ENCODE measurements around the gene CFD. TPM values are rescaled to one million over a fixed set of nuclear protein-coding genes. Genes with fewer than 3 reads are reported as not detected.
A peak's percentile ranks its signal among the peaks of the same experiment; 100 is the strongest.

Gene CFD
- total RNA-seq, 2 donors from 2014 or later, result 1.9 to 5.3 TPM

DNA sequence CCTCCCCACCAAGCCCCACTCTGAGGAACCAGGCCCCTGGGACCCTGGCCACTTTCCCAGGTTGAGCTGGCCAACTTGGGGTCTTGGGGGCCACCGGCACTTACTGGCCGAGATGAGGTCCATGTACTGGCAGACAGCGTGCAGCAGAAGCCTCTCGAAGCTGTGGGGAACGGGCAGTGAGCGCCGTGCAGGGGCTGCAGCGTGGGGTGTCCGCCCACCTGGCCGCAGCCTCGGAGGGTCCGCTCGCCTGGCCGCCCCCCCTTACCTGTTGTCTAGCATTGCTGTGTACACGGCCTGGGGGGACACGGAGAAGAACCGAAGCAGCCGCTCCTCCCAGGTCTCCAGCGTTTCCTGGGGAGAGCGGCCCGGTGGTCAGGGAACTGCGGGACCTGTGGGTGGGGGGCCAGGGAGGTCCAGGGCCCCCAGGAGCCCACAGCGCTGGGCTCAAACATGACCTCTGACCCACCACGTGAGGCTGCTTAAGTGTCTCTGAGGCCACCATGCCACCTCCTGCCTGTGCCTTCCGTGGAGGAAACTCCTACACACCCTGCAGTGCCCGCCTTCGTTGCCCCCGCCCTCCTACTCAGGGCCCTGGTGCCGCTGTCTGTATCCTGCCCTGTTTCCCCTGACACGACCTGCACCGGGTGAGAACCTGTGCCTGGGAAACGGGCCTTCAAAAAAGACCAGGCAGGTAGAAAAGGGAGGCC lies 40.0 kb downstream of the CFD start:
- Mint-ChIP-seq H3K36me3 (ENCODE audit: low read depth) (no peaks in the 10 kb centered on the region), H3K27ac (peak overlapping the region; percentile 63), H3K4me1 (peaks cover 12% of the 10 kb centered on the region), H3K4me3 (no peak overlapping the region), H3K27me3 (no peaks in the 10 kb centered on the region)
- no peak for DNase-seq
- ATAC-seq, result no peak
- H3K9me3 ChIP-seq (ENCODE audit: control insufficient read depth, low read length, poor library complexity, severe bottlenecking), result no peaks in the 10 kb centered on the region

DNA sequence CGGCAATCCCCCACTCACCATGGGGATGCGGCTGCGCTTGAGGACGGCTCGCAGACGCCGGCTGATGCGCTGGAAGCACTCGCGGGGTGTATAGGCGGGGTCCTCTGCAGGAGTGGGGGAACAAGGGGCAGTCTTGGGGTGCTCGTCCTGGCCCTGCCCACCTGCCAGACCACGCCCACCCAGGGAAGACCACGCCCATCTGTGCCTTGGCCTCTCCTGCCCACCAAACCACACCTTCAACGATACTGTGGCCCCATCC lies 40.5 kb downstream of the CFD start:
- ATAC-seq (peak; percentile 30), DNase-seq (no peak)
- Mint-ChIP-seq H3K27ac (peak overlapping the region; percentile 63), H3K4me1 (peaks cover 13% of the 10 kb centered on the region), H3K27me3 (no peaks in the 10 kb centered on the region), H3K36me3 (ENCODE audit: low read depth) (no peaks in the 10 kb centered on the region), H3K4me3 (no peak overlapping the region)
- no peaks in the 10 kb centered on the region for H3K9me3 ChIP-seq (ENCODE audit: control insufficient read depth, low read length, poor library complexity, severe bottlenecking)

GRCh38 chr19:900302-901111 lies 41.0 kb downstream of the CFD start:
- Mint-ChIP-seq H3K4me3 (no peak overlapping the region), H3K27me3 (no peaks in the 10 kb centered on the region), H3K4me1 (peaks cover 11% of the 10 kb centered on the region), H3K27ac (peak overlapping the region; percentile 63), H3K36me3 (ENCODE audit: low read depth) (no peaks in the 10 kb centered on the region)
- H3K9me3 ChIP-seq (ENCODE audit: control insufficient read depth, low read length, poor library complexity, severe bottlenecking), result no peaks in the 10 kb centered on the region
- peak; percentile 77 for ATAC-seq
- DNase-seq, result peak in 1 of 3 donors; percentile 44

DNA sequence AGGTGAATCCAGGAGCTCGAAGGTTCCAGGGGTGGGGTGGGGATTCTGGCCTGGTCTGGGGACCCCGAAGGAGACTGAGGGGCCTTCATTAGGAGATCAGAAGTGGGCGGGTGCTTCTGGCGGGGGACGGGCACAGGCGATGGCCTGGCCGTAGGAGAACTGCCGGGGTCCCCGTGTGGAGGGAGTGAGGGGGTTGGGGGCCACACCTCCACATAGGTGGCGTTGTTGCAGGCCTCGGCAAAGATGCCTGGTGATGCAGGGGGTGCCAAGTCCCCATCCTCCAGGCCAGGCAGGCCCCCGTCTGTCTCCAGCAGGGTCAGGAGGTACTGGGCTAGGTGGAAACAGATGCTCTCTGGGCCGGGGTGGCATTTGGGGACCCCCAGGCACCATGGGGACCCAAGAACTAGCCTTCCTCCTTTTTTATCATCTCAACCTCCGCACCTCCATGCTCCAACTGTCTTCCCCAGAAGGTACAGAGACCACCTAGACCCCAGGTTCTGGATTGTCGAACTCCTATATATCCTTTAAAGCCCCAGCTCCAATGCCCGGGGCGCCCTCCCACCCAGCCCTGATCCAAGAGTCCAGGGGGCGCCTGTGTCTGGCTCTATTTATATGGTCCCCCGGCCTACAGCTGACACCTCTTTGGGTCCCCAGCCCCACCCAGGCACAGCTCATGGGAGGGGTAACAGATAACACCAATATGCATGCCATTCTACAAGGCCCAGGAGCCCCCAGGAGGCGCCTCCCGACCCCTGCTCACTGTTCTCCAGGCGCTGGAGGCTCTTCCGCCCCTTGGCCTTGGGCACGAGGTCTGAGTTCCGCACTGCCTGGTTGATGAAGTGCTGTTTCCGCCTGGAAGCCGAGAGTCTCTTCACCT lies 42.0 kb downstream of the CFD start:
- no peak for ATAC-seq
- Mint-ChIP-seq H3K4me3 (no peak overlapping the region), H3K4me1 (peaks cover 11% of the 10 kb centered on the region), H3K27ac (no peak overlapping the region), H3K27me3 (no peaks in the 10 kb centered on the region), H3K36me3 (ENCODE audit: low read depth) (no peaks in the 10 kb centered on the region)
- H3K9me3 ChIP-seq (ENCODE audit: control insufficient read depth, low read length, poor library complexity, severe bottlenecking), result no peaks in the 10 kb centered on the region
- no peak for DNase-seq

DNA sequence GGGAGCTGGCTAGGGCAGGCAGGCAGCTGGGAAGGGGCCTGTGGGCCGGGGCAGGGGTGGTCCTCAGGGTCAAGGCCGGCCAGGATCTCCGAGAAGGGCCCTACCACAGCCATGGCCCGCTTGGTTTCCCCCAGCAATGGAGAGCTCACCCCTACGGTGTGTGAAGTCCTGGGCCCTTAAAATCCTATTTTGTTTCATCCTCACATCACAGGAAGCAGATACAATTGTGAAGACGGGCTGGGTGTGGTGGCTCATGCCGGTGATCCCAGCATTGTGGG lies 42.6 kb downstream of the CFD start:
- no peaks in the 10 kb centered on the region for H3K27me3 Mint-ChIP-seq
- peaks cover 16% of the 10 kb centered on the region for H3K4me1 Mint-ChIP-seq
- H3K36me3 Mint-ChIP-seq (ENCODE audit: low read depth), result no peaks in the 10 kb centered on the region
- no peak overlapping the region for H3K27ac Mint-ChIP-seq
- ATAC-seq (no peak), DNase-seq (no peak)
- no peak overlapping the region for H3K4me3 Mint-ChIP-seq
- H3K9me3 ChIP-seq (ENCODE audit: control insufficient read depth, low read length, poor library complexity, severe bottlenecking), result no peaks in the 10 kb centered on the region

GRCh38 chr19:902446-903226 lies 43.2 kb downstream of the CFD start:
- no peaks in the 10 kb centered on the region for H3K9me3 ChIP-seq (ENCODE audit: control insufficient read depth, low read length, poor library complexity, severe bottlenecking)
- peaks cover 19% of the 10 kb centered on the region for H3K4me1 Mint-ChIP-seq
- H3K4me3 Mint-ChIP-seq, result no peak overlapping the region
- DNase-seq (no peak), ATAC-seq (no peak)
- no peaks in the 10 kb centered on the region for H3K36me3 Mint-ChIP-seq (ENCODE audit: low read depth)
- H3K27me3 Mint-ChIP-seq, result no peaks in the 10 kb centered on the region
- no peak overlapping the region for H3K27ac Mint-ChIP-seq

DNA sequence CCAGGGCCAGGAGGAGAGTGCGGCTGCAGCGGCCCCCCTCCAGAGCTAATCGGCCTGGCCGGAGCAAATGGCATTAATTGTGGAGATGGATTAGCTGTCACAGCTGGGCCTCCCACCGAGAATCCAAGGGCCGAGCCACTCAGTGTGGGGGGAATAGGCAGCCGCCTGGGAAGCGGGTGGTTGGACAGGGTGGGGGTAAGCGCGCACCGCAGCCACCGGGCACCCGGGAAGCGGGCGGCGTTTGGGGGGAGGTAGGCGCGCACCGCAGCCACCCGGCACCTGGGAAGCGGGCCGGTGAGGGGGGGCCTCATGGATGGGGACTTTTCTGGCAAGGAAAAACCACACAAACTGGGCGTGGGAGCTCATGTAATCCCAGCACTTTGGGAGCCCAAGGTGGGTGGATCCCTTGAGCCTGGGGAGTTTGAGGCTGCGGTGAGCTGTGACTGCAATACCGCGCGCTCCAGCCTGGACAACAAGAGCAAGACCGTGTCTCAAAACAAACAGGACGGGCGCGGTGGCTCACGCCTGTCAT lies 43.9 kb downstream of the CFD start:
- no peak overlapping the region for H3K4me3 Mint-ChIP-seq
- H3K36me3 Mint-ChIP-seq (ENCODE audit: low read depth), result no peaks in the 10 kb centered on the region
- H3K27me3 Mint-ChIP-seq, result no peaks in the 10 kb centered on the region
- ATAC-seq (no peak), DNase-seq (no peak)
- H3K4me1 Mint-ChIP-seq, result peaks cover 23% of the 10 kb centered on the region
- H3K27ac Mint-ChIP-seq, result no peak overlapping the region
- H3K9me3 ChIP-seq (ENCODE audit: control insufficient read depth, low read length, poor library complexity, severe bottlenecking), result no peaks in the 10 kb centered on the region

DNA sequence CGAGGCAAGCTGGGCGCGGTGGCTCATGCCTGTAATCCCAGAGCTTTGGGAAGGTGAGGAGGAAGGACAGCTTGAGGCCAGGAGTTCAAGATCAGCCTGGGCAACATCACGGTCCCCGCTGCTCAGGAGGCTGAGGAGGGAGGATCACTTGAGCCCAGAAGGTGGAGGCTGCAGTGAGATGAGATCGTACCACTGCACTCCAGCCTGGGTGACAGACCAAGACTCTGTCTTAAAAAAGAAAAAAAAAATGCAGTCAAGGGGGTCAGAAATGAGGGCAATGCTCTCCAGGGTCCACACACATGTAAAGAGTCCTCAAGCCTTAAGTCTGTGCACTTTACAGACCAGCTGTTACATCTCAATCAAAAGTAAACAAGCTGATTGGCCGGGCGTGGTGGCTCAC lies 45.1 kb downstream of the CFD start:
- Mint-ChIP-seq H3K36me3 (ENCODE audit: low read depth) (peaks cover 2% of the 10 kb centered on the region), H3K27me3 (no peaks in the 10 kb centered on the region), H3K4me1 (peaks cover 34% of the 10 kb centered on the region), H3K27ac (peak overlapping the region; percentile 79), H3K4me3 (no peak overlapping the region)
- no peak for ATAC-seq
- no peaks in the 10 kb centered on the region for H3K9me3 ChIP-seq (ENCODE audit: control insufficient read depth, low read length, poor library complexity, severe bottlenecking)
- no peak for DNase-seq

DNA sequence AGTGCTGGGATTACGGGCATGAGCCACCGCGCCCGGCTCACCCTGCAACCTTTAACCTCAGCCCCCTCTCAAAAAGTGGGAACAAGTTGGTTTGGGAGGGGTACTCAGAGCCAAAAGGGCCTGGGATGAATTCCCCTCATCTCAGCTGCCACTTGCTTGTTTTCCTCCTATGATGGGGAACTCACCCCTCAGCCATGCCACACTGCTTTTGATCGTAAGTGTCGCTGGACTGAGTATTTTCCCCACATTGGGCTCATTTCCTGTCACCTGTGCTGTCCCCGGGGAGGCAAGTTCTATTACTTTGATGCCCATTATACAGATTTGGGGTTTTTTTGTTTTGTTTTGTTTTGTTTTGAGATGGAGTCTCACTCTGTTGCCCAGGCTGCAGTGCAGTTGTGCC lies 47.0 kb downstream of the CFD start:
- Mint-ChIP-seq H3K4me3 (peak overlapping the region; percentile 45), H3K36me3 (ENCODE audit: low read depth) (peaks cover 3% of the 10 kb centered on the region), H3K4me1 (peaks cover 33% of the 10 kb centered on the region), H3K27me3 (no peaks in the 10 kb centered on the region), H3K27ac (peak overlapping the region; percentile 100)
- DNase-seq (no peak), ATAC-seq (peak; percentile 1)
- no peaks in the 10 kb centered on the region for H3K9me3 ChIP-seq (ENCODE audit: control insufficient read depth, low read length, poor library complexity, severe bottlenecking)

- peaks cover 3% of the 10 kb centered on the region for H3K36me3 Mint-ChIP-seq (ENCODE audit: low read depth)
- H3K27me3 Mint-ChIP-seq, result no peaks in the 10 kb centered on the region
- no peaks in the 10 kb centered on the region for H3K9me3 ChIP-seq (ENCODE audit: control insufficient read depth, low read length, poor library complexity, severe bottlenecking)
- peak overlapping the region; percentile 100 for H3K27ac Mint-ChIP-seq
- peaks cover 33% of the 10 kb centered on the region for H3K4me1 Mint-ChIP-seq
- no peak for DNase-seq
- no peak for ATAC-seq
- H3K4me3 Mint-ChIP-seq, result peak overlapping the region; percentile 90
Measured at GRCh38 chr19:907183-907853, 47.9 kb downstream of the CFD start.

DNA sequence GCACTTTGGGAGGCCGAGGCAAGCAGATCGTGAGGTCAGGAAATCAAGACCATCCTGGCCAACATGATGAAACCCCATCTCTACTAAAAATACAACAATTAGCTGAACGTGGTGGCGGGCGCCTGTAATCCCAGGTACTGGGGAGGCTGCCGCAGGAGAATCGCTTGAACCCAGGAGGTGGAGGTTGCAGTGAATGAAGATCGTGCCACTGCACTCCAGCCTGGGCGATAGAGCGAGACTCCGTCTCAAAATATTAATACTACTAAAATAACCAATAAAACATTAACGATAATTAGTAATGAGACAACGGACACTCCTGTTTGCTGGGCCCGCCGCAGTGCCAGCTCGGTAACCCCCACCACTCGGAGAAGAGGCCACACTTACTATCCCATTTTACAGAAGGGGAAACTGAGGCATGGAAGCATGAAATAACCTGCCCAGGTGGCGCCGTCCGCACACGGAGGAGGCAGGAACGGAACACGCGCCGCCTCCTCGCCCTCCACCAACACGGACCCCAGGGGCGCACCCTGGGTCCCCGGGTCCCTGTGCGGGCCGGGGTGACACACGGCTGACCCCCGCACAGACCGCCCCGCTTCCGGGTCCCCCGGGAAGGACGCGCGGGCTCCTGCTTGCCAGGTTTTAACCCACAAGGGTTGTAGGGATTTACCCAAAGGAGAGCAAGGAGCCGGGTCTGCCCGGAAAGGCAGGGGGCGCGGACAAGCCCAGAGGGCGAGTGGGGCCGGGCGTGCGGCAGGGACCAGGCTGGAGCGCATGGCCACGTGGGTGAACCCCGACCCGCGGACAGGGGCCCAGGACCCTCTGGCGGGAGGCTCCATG lies 52.0 kb downstream of the CFD start:
- ATAC-seq, result no peak
- Mint-ChIP-seq H3K4me1 (peaks cover 33% of the 10 kb centered on the region), H3K27me3 (no peaks in the 10 kb centered on the region), H3K27ac (peak overlapping the region; percentile 100), H3K36me3 (ENCODE audit: low read depth) (peaks cover 6% of the 10 kb centered on the region), H3K4me3 (peak overlapping the region; percentile 90)
- no peak for DNase-seq
- no peaks in the 10 kb centered on the region for H3K9me3 ChIP-seq (ENCODE audit: control insufficient read depth, low read length, poor library complexity, severe bottlenecking)

Measured in T-helper 17 cell (primary cell).